Skeletal muscle cell (primary cell): Measurements from ENCODE around the gene LRRK1.

Experiments used
- DNase-seq: peaks from one replicate; pipeline ENCODE4 v3.0.0-alpha.2; 2010; ENCODE audit warnings: low read depth
- H3K4me3 ChIP-seq: 2 replicates; pipeline ENCODE4 v1.5.1; 2011; ENCODE audit warnings: low read depth, mild to moderate bottlenecking, control low read depth, low read length, moderate library complexity

LRRK1 gene

GRCh38 chr15:101013769-101014675, 94.9 kb downstream of the LRRK1 start:
- DNase-seq: no peak
- H3K4me3 ChIP-seq: no peak overlapping the region

GRCh38 chr15:101014921-101015841, 96.0 kb downstream of the LRRK1 start:
- H3K4me3 ChIP-seq: no peak overlapping the region
- no peak for DNase-seq

GRCh38 chr15:101016581-101016980, 97.4 kb downstream of the LRRK1 start:
- no peak overlapping the region for H3K4me3 ChIP-seq
- DNase-seq: no peak

- DNase-seq: no peak
Measured at GRCh38 chr15:101017093-101017754, 98.1 kb downstream of the LRRK1 start.

GRCh38 chr15:101018016-101018415, 98.9 kb downstream of the LRRK1 start:
- no peak for DNase-seq
- no peak overlapping the region for H3K4me3 ChIP-seq

More at GRCh38 chr15:101017093-101017754, 98.1 kb downstream of the LRRK1 start:
- H3K4me3 ChIP-seq: no peak overlapping the region

- DNase-seq: no peak
- H3K4me3 ChIP-seq: no peak overlapping the region
Measured at GRCh38 chr15:101018450-101018849, 99.3 kb downstream of the LRRK1 start.

GRCh38 chr15:101019366-101019896, 100.3 kb downstream of the LRRK1 start:
- DNase-seq: no peak

GRCh38 chr15:101020451-101020850, 101.3 kb downstream of the LRRK1 start:
- DNase-seq: no peak

More at GRCh38 chr15:101019366-101019896, 100.3 kb downstream of the LRRK1 start:
- no peak overlapping the region for H3K4me3 ChIP-seq

GRCh38 chr15:101020945-101021344, 101.8 kb downstream of the LRRK1 start:
- DNase-seq: no peak
- no peak overlapping the region for H3K4me3 ChIP-seq

More at GRCh38 chr15:101020451-101020850, 101.3 kb downstream of the LRRK1 start:
- no peak overlapping the region for H3K4me3 ChIP-seq

GRCh38 chr15:101022306-101022705, 103.1 kb downstream of the LRRK1 start:
- no peak overlapping the region for H3K4me3 ChIP-seq
- no peak for DNase-seq

GRCh38 chr15:101022876-101023275, 103.7 kb downstream of the LRRK1 start:
- DNase-seq: no peak

GRCh38 chr15:101023501-101024072, 104.4 kb downstream of the LRRK1 start:
- H3K4me3 ChIP-seq: no peak overlapping the region
- DNase-seq: no peak

More at GRCh38 chr15:101022876-101023275, 103.7 kb downstream of the LRRK1 start:
- no peak overlapping the region for H3K4me3 ChIP-seq

- peak; percentile 72 for DNase-seq
- H3K4me3 ChIP-seq: no peak overlapping the region
Measured at GRCh38 chr15:101024073-101024695, 105.0 kb downstream of the LRRK1 start.

GRCh38 chr15:101024706-101025500, 105.7 kb downstream of the LRRK1 start:
- H3K4me3 ChIP-seq: no peak overlapping the region
- DNase-seq: no peak

GRCh38 chr15:101025501-101025885, 106.3 kb downstream of the LRRK1 start:
- H3K4me3 ChIP-seq: no peak overlapping the region
- no peak for DNase-seq

- H3K4me3 ChIP-seq: no peak overlapping the region
- DNase-seq: no peak
Measured at GRCh38 chr15:101025896-101026631, 106.9 kb downstream of the LRRK1 start.

GRCh38 chr15:101026656-101027272, 107.6 kb downstream of the LRRK1 start:
- no peak for DNase-seq

More at GRCh38 chr15:101026656-101027272, 107.6 kb downstream of the LRRK1 start:
- no peak overlapping the region for H3K4me3 ChIP-seq
